H4 (cell line): ENCODE results near the gene FAM13A. TPM values are rescaled to one million over a fixed set of nuclear protein-coding genes. Genes with fewer than 3 reads are reported as not detected.
"Not testable (repeated sequence)": the region's sequence is repeated elsewhere in the genome, so short reads cannot be mapped to it uniquely, and the experiment has no call there.

Experiments used
- DNase-seq: peaks from one replicate; pipeline ENCODE4 v3.0.0-alpha.2; 2015; ENCODE audit warnings: low spot score
- total RNA-seq: library from RNA; depleted of rRNA; stranded (reverse); fragments of >200 nt; shearing (Covaris generic); gene quantifications from 2 replicates; pipeline ENCODE4 v1.2.3, GENCODE V29; 2014

The FAM13A gene
- total RNA-seq, 1 experiment from 2014 or later, result 17.1 TPM

DNA sequence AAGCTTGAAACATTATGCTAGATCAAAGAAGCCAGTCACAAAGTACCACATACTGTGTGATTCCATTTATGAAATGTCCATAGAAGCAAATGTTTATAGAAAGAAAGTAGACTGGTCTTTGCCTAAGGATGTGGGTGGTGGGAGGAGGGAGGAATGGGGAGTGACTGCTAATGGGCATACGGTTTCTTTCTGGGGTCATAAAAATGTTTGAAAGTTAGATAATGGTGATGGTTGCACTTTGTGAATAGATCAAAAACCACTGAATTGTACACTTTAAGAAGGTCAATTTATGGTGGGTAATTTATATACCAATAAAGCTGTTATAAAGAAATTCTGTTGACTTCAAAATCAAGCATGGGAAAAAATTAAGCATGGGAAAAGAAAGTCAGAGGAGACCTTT, 56.6 kb downstream of the FAM13A start:
- no peak for DNase-seq

DNA sequence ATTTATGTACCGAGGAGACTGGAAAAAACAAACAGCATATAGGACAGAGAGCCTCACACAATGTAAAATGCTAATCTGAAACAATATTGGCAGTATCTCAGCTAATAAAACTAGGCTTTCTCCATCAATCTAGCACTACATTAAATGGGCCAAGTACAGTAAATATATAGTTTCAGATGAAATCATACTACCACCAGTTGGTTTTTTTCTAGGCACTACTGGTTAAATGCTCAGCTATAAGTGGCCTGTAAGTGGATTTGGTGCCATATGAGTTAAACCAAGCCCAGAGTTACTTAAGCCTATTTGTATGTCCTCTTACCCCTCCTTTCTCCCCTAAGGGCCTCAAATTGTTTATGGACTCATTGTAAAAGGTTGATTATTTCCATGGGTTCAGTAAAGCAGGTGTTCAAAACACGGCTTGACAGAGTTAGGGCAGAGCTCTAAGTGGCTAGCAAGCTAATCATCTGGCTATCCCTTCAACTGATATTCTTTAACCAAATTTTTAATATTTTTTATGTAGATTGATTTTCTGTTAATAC, 57.5 kb downstream of the FAM13A start:
- no peak for DNase-seq

DNA sequence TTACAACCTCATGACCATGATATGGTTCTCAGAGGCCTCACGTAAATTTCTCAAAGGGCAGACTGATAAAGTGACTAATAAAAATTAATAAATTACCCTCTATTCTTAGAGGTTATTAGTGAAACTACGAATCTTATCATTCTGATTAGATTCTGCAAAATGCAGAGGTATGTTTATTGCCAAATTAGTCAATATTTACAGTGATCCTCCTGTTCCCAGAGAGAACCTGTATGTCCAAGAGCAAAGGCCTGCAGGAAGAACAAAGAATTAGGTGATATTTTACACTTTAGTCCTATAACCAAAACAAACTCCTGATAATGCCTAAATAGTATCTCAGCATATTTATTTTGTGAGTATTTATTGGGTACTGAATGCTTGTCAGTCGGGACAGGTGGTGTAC, 58.1 kb downstream of the FAM13A start:
- DNase-seq, result no peak

DNA sequence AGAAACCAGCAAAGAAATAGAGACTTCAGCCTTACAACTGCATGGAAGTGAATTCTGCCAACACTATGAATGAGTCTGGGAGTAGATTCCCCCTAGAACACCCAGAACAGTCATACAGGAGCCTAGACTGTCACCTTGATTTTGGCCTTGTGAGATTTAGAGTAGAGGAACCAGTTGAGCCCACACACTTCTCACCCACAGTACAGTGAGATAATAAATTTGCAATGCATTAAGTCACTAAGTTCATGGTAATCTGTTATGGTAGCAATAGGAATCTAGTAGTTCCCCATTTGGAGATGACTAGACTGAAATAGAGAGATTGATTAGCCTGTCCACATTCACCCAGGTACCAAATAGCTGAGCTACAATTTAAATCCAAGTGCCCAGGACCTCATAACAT, 59.0 kb downstream of the FAM13A start:
- DNase-seq, result no peak

DNA sequence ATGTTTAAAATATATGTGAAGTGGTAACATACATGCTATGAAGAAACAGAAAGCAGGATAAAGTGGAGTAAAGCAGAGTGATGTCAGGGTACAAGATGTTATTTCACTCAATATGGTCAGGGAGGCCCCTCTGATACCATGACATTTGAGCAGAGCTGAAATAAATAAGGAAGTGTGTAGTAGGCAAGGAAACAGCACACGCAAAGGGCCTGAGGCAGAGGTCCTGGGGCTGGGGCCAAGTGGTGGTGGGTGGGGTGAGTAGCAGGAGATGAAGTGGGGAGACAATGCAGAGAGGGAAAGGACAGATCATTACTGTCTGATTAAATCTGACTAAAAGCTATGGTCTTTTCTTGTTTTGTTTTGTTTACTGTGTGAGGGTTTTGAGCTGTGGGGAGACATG, 61.1 kb downstream of the FAM13A start:
- DNase-seq, result no peak

DNA sequence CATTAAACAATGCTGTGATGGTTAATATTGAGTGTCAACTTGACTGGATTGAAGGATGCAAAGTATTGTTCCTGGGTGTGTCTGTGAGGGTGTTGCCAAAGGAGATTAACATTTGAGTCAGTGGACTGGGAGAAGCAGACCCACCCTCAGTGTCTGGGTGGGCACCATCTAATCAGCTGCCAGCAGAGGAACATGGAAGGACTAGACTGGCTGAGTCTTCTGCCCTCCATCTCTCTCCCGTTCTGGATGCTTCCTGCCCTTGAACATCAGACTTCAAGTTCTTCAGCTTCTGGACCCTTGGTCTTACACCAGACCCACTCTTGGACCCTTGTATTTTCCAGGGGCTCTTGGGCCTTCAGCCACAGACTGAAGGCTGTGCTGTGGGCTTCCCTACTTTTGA, 61.7 kb downstream of the FAM13A start:
- DNase-seq, result not testable (repeated sequence)

DNA sequence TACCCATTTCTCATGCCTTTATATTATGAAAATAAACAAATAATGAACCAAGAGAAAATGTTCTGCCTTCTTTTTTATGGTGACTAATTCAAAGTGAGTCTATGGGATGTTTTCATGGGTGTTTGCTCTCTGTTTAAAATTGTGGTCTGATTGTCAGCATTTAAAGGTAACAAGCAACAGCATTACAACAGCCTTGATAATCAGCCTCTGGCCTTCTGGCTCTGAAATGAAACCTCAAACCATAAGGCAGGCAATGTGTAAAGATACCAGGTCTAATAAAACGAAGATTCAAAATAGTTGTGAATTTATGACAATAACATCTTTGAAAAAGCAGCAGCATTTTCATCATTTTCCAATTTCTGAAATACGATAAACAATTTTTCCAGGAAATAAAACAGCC, 63.7 kb downstream of the FAM13A start:
- no peak for DNase-seq

DNA sequence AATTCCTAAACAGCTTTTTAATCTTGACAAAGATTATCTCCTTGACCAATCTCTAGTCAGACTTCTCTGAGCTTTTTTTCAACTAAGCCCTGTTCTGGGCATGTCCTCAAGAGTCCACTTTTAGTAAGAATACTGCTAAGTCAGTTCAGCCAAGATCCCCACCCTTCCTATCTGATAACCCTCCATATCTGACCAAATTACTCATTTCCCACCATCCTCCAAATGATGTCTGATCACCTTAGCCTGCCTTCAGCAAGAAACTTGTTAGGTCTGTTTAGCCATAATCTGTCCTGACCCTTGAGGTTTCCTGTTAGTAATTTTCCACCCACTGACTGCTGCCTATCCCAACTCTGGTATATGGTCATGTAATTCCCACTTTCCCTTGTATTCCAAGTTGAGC, 65.2 kb downstream of the FAM13A start:
- no peak for DNase-seq

DNA sequence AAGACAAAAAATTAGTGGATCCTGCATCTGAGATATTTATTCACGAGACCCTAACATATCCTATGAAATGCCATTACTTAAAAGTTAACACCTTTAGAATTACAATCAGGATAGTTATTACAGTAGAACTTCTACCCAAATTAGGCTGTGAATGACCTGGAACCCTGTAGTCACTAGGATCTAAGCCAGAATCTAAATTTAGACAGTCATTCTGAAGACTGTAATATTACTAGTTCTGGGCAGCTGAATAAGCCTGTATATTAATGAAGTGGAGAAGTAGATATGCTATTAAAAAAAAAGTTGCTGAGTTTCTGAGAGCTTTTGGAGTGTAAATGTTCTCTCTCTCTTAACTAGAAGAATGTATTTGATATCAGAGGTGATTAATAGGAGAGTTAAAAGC, 67.0 kb downstream of the FAM13A start:
- DNase-seq, result no peak

DNA sequence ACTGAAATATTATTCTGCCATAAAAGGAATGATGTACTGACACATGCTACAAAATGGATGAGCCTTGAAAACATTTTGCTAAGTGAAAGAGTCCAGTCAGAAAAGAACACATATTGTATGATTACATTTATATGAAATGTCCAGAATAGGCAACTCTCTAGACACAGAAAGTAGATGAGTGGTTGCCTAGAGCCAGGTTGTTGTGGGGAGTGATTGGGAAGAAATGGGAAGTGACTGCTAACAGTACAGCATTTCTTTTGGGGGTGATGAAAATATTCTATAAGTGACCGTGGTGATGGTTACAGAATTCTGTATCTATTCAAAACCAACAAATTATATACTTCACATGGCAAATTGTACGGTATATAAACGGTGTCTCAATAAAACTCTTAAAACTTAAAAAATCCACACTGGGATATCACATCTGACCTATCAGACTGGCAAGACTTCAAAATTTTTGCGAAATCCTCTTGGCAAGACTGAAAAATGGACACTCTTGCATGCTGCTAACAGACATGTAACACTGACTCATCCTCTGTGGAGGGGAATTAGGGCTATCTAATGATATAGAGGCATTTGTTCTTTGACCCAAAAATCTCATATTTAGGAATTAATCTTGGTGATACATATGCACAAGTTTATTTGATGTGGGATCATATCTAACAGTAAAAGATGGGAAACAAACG, 71.8 kb downstream of the FAM13A start:
- no peak for DNase-seq

DNA sequence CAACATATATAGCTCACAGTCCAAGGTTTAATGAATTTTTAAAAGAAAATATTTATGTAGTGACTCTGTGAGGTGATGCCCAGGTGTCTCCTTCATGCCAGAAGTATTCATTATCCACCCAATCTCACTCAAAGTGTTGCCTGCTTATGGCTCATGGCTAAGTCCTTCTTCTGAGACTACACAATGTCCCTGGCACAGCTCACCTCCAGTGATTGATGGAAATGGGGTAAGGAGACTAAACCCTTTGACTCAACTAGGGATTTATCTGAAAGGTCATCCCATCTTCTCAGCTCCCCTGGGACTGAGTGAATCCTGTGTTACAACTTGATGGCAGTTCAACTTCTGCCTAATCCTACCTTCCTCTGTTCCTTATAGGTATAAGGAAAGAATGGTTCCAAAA, 74.2 kb downstream of the FAM13A start:
- DNase-seq, result no peak

DNA sequence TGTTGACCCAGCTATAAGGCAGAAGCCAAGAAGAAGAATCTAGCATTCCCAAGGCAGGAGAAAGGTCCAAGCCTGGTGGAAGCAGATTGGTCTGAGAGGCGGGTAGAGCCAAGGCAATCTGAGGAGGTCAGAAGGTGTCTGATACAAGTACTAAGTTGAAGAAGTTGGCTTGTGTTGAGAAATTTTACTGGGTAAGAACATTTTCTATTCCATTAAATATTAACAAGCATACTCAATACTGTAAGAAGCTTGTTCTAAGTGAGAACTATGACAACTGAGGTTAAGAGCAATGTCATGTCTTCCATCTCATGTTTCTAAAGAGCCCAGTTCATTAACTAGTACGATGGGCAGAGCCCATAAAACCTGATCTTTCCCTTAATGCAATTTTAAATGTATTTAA, 75.0 kb downstream of the FAM13A start:
- no peak for DNase-seq

DNA sequence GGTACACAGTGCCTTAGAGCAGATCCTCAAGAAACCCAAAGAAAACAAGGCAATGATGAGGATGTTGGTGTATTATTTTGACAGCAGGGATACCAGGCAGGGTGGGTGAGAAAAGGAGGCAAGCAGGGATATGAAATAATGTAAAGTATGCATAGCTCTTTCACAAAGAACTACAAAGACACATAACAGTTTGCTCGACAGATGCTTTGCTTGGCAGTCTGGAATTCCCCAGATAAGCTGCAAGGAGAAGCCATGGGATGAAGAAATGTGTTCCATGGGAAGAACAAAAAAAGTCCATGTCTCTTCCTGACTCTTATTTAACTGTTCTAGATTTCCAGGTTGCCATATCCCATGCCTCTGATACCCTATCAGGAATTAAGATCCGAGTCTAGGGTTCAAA, 75.4 kb downstream of the FAM13A start:
- no peak for DNase-seq

DNA sequence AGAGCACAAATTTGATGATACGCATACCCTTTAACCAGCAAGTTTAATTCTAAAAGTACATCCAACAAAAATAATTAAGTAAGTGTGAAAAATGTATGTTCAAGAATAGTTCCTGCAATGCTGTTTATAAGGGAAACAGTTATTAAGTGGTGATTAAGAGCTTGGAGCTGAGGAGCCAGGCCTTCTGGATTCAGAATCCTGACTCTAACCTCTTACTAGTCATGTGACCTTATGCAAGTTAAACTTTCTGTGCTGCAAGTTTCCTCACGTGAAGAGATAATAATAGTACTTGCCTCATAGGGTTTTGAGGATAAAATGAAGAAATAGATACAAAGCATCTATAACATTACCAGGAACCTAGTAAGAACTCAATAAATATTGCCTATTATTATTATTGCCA, 77.7 kb downstream of the FAM13A start:
- no peak for DNase-seq

DNA sequence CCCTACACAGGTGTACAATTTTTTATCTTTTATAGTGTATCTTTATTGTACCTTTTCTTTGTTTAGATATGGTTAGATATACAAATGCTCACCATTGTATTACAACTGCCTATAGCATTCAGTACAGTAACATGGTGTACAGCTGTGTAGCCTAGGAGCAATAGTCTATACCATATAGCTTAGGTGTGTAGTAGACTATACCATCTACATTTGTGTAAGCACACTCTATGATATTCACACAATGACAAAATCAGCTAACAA, 80.3 kb downstream of the FAM13A start:
- DNase-seq, result no peak

DNA sequence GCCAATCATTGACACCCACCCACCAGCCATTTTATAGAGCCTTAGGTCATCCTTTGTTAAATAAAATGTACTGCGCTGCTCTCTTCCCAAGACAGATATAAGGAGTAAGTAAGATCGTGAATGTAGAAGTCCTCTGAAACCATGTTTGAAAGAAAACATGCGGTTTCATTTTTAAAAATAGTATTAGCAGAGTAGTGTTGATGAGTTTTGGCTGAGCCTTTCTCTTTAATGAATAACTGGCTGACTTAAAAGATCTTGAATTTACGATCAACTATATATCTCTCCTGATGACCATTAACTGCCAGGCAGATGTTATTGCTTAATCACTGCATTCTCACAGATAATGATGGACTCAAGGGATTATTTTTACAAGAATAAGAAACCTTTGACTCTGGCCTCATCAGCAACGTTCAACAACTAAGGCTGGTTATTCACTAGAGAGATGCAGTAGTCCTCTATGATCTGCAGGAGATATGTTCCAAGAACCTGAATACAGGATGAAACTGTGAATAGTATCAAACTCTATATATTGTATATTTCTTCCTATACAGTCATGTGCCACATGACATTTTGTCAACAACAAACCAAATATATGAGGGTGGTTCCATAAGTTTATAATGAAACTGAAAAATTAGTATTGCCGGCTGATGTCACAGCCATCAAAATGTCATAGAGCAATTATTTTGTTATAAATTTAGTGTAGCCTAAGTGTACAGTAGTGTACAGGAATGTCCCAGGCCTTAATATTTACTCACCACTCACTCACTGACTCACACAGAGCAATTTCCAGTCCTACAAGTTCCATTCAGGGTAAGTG, 80.8 kb downstream of the FAM13A start:
- DNase-seq, result no peak

DNA sequence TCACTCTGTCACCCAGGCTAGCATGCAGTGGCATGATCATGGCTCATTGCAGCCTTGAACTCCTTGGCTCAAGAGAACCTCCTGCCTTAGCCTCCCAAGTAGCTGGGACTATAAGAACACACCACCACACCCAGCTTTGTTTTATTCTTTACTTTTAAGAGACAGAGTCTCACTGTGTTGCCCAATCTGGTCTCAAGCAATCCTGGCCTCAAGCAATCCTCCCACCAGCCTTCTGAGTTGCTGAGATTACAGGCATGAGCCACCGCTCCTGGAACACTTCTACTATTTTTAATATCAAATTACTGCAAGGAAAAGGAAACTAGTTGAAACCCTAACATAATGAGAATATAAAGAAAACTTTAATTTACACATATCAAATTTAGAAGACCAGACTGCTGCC, 85.4 kb downstream of the FAM13A start:
- DNase-seq, result no peak

DNA sequence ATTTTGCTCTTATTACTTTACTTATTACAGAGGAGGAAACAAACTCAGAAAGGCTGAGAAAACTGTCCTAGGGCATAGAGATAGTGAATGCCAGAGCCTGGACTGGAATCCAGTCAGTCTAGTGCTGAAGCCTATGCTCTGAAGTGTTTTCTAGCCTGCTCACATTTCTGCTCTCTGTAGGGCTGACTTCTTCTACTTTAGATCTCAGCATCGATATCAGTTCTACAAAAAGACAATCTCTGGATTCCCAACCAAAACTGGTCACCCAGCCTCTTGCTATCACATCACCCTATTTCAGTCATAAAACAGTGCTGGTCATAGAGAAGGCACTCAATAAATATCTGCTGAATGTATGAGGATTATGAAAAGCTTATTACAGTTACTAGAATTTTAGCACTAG, 87.2 kb downstream of the FAM13A start:
- no peak for DNase-seq

DNA sequence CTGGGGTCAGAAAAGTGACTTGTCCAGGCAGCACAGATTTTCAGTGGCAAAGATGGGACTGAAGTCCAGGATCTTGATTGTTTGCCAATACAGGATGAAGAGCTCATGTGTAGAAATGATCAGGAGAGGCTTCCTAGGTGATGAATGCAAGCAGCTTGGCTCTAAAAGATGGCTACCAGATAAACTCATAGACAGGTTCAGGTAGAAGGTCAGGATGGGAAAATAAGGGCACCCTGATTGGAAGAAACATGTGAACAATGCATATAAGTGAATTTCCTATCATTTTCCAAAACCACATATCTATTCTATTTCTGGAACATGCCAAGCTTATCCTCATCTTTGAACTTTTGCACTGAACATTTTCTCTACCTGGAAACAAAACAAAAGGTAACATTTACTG, 87.7 kb downstream of the FAM13A start:
- no peak for DNase-seq

DNA sequence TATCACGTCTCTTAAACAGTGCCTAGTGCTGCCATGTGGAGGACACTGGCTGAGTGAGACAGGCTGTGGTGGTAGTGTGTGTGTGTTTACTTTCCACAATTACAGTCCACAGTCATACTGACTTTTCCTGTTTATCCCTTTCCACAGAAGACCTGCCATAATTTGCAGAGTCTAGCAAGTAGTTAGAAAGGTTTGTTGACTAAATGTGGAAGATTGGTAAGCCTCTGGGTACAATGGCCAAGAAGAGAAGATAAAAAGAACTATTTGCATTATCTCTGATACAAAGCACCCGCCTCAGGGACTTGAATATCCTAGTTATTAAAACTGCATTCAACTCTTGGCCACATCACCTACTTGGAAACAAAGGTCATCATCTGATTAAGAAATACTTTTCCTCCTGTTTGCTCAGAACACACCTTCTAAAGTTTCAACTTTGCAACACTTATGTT, 89.1 kb downstream of the FAM13A start:
- DNase-seq, result peak; percentile 40

DNA sequence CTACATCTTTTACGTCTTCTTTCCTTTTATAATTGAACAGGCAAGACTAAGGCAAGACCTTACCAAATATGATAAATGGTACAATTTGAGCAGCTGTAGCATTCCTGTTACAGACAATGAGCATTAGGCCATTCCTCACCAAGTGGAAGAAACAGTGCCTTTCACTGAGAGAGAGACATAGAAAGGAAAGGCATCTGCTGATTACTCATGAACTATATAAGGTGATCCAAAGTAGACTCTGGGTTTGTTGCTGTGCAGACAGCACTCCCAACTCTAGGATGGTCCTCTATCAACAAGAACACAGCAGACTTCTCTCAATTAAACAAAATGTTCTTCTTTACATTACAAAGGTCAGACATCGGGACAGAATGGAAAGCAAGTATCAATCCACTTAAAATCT, 91.9 kb downstream of the FAM13A start:
- DNase-seq, result no peak

DNA sequence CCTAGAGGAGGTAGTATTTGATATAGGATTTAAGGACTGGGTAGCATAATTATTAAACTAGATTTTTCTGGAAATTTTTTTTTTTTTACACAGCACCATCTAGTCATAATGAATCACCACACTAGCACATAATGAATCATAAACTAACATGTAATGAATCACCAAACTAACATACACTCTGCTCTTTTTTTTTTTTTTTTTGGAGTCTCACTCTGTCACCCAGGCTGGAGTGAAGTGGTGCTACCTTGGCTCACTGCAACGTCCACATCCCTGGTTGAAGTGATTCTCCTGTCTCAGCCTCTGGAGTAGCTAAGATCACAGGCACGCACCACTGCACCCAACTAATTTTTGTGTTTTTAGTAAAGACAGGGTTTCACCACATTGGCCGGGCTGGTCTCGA, 92.5 kb downstream of the FAM13A start:
- no peak for DNase-seq

DNA sequence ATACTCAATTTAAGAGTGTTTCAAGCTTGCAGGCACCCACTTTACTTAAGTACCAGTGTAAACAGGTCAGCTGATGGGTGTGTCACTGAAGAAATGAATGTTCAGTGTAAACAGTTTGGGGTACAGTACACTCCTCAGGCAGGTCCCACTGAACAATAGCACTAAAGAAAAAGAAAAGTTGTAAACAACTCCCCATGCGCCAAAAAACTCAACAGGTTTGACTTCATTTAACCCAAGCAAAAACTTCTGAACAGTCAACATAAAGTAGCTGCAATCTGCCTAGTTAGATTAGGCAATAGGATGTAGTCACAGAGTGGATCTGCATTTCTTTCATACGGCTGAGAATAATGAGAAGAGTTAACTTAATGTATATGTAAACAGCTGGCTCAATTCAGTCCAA, 93.2 kb downstream of the FAM13A start:
- peak; percentile 72 for DNase-seq

DNA sequence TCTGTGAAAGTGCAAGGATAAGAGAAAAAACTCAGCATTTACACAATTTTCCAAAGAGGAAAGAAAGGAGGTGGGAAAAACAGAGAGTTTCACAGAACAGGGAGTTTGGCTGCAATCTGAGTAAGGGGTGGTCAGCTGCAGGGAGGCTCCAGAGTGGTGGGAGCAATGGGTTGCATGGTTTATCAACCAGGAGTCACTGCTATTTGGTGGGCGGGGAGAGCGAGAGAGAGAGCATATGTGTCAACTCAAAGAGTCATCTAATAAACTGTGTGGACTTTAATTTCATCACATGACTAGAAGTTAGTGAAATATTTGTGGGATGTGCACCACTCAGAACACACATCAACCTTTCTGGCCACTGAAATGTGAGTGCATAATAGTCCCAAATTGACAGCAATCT, 94.6 kb downstream of the FAM13A start:
- no peak for DNase-seq
